GM19328 (cell line): ENCODE data around the gene FOXL1.

Experiments
- ATAC-seq: cut with Tn5 transposase; IDR thresholded peaks from one replicate; pipeline ENCODE4 v1.9.1; 2021; ENCODE audit warnings: mild to moderate bottlenecking, moderate library complexity; ENCODE audit not compliant: unreplicated experiment

FOXL1 gene

DNA sequence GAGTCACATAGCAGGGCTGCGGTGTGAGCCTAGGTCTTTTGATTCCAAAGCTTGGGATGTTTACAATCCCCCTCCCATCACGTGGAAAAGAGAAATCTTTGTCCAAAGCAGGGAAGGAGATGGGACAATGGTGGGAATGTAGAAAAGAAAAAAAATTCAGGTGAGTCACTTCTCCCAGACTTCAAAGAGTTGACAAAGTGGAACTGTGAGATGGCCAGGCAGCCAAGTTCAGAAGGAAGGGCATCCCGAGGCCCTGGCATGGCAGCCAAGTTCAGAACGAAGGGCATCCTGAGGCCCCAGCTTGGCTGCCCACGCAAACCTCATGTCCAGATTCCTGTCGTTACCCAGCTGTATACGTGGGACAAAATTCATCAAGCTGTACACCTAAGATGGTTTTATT is 47.5 kb downstream of the FOXL1 start:
- no peak for ATAC-seq

DNA sequence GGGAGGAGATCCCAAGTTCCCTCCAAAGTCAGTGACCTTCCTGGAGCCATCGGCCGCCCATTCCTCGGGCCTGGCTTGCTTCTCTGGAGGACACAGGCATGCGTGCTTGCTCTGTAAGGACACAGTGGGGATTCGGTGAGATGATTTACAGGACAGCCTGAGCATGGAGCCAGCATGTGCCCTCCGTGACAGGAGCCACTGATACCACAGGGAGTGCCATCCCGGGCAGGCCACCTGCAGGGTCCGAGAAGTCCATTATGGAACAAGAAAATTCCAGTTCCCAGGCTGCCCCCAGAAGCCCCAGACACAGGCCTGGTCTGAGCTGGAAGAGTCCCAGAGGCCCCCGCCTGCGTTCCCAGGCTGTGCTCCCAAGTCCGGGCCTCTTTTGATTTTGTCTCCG is 47.9 kb downstream of the FOXL1 start:
- no peak for ATAC-seq

DNA sequence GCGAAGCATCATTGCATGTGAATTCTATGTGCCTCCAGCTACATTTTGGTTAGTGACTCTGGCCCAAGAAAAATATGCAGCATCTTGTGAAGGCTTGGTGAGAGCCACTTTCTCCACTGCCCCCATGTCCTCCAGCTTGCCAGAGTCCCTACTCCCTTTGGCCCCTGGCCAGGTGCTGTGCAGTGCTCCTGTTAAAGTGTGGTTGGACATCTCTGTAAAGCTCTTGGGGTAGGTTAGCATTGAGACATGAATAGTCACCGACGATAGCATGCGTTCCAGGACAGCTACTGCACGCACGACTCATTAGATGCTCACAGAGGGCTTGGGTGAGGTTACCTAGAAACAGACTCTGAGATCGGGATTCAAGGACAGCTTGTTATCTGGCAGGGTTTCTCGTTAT is 48.6 kb downstream of the FOXL1 start:
- ATAC-seq, result no peak

DNA sequence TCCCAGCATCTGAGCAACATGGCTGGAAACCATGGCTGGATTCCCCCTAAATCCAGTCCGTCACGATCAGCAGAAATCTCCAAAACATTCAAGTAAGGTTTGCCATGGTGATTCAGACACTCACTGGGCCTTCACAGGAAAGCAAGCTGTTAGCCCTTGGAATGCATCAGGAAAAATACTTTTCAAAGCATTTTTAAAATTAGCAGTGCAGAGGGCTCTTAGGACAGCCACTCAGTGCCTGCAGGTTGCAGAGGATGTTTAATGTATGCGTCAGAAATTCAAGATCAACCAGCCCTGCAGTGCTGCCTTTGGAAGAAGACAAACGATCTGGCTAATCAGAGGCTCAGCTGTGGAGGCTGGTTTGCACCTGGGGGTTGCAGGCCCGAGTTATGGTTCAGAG is 50.3 kb downstream of the FOXL1 start:
- ATAC-seq, result no peak

DNA sequence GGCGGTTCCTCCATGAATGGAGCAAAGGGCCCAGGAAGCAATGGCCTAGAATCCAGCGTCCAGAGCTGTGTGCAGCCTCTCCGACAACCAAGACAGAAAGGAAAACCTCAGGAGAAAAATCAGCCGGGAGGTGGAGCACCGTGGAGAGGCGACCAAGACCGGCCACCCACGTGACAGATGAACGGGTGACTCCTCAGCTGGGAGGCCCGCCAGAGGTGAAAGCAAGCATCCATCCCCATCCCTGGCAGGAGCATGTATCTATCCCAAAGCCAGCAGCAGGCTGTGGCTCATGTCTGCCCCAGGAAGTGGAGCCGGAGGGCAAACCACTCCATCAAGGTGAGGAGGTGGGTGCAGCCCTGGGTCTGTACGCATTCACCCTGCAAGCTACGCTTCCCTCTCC is 52.1 kb downstream of the FOXL1 start:
- no peak for ATAC-seq

DNA sequence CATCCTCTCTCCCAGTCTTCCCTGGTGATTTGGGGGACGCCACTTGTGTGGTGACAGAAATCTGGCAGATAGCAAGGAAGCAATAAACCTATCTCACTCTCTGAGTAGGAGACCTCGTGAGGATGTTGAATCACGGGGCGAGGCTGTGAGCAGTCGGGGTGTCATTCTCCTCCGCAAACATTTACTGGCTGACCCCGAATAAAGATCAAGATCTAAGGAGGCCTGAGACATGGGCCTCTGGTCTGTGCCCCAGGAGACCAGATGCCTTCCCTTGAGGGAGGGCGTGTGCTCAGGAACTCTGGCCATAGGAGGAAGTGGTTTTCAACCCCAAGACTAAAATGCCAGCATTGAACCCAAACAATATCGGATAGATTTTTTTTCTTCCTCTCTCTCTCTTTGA is 53.1 kb downstream of the FOXL1 start:
- ATAC-seq, result no peak
